NCI-H1105 treated with DMSO at 0.1 percent for 48 hours (cell line): ENCODE measurements around the gene IQGAP3.
"Not testable (repeated sequence)": the region's sequence is repeated elsewhere in the genome, so short reads cannot be mapped to it uniquely, and the experiment has no call there.

Source experiments
- DNase-seq: peaks from one replicate; lab custom pipeline; 2025; lab: John Stamatoyannopoulos, UW

Gene IQGAP3, protein sequence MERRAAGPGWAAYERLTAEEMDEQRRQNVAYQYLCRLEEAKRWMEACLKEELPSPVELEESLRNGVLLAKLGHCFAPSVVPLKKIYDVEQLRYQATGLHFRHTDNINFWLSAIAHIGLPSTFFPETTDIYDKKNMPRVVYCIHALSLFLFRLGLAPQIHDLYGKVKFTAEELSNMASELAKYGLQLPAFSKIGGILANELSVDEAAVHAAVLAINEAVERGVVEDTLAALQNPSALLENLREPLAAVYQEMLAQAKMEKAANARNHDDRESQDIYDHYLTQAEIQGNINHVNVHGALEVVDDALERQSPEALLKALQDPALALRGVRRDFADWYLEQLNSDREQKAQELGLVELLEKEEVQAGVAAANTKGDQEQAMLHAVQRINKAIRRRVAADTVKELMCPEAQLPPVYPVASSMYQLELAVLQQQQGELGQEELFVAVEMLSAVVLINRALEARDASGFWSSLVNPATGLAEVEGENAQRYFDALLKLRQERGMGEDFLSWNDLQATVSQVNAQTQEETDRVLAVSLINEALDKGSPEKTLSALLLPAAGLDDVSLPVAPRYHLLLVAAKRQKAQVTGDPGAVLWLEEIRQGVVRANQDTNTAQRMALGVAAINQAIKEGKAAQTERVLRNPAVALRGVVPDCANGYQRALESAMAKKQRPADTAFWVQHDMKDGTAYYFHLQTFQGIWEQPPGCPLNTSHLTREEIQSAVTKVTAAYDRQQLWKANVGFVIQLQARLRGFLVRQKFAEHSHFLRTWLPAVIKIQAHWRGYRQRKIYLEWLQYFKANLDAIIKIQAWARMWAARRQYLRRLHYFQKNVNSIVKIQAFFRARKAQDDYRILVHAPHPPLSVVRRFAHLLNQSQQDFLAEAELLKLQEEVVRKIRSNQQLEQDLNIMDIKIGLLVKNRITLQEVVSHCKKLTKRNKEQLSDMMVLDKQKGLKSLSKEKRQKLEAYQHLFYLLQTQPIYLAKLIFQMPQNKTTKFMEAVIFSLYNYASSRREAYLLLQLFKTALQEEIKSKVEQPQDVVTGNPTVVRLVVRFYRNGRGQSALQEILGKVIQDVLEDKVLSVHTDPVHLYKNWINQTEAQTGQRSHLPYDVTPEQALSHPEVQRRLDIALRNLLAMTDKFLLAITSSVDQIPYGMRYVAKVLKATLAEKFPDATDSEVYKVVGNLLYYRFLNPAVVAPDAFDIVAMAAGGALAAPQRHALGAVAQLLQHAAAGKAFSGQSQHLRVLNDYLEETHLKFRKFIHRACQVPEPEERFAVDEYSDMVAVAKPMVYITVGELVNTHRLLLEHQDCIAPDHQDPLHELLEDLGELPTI (N-terminal part only)

DNA sequence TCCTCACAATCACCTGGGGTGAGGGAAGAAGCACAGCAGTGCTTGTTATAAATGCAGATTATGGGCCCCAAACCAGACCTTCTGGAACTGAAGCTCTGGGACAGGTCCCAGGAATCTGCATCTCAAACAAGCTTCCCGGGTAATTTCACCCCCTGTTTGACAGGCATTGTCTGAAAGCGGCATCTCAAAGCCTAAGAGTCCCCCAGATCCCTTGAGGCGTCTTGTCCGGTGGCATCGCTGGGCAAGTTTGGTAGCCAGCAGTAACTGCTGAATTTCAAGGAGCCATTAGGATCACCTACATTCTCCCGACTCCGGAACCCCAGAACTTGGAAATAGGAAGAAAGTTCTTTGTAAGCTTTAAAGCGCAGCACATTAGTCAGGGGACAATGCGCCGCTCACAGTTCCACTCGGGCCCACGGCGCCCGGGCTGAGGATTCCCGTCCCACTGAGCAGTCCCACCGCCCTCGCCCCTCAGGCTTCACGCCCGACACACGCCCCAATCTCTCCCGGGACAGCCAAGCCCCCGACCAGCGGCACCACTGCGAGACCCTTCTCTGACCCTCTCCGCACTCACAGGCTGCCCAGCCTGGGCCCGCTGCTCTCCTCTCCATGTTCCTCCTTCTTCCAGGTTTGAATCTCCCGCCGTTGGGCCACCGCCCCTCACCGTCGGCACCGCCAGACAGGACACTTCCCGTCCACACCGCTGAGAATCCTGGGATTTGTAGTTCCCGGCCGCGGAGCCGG is at the start of gene IQGAP3:
Gene IQGAP3 (minus strand): TSS at position 647 of the 744 bp plus-strand sequence. CDS start 36 bp downstream, at position 611.
- peak; percentile 75 for DNase-seq

DNA sequence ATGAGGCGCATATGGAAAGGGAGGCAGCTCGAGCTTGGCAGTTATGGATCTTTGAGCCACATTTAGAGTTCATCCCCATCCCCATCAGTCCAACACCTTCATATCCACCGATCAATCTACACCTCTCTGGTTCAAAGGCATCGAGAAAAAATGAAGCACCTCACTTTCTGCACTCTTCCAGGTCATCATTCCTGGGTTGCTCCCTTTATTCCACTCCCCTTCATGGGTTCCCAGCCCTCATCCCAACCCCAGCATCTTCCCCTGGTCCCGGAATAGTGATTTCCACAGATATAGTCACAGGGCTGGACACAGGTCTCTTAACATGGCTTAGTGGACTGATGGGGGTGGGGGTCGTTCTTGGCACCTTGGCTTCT is 47.2 kb upstream of the IQGAP3 start:
- no peak for DNase-seq

DNA sequence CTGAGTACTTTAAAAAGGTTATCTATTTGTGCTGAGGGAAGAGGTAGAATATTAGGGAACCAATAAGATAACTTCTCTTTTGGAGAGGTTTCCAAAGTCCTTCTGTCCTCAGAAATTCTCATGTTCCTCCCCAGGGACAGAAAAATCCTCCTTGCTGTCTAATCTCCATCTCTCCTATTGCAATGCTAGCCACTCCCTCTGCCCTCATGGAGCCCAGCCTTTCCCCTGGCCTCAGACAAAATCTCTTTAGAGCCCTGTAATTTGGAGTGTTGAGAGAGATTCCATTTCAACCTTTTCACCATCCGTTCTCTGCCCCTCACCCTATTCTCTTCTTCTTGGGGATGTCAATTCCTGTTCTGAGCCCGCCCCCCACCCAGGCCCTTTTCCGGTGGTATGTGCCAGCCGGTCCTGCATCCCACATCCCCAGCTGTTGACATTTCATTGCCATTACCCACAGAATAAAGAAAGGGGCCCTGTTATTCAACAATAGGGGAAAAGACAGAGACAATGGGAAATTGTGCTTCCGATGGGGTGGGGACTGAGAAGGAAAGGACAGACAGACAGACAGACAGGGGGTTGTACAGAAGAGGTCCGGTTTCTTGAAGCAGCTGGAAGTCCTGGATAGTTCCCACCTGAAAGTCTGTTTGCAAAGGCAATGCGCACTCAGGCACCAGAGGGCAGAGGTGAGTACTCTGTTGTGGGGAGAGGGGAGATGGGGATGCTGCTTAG is 46.7 kb upstream of the IQGAP3 start, which contains the start of gene HAPLN2:
Gene HAPLN2 (plus strand): TSS at position 563 of the 729 bp plus-strand sequence. CDS start 4,076 bp downstream, outside the sequence.
- DNase-seq: peak; percentile 59

DNA sequence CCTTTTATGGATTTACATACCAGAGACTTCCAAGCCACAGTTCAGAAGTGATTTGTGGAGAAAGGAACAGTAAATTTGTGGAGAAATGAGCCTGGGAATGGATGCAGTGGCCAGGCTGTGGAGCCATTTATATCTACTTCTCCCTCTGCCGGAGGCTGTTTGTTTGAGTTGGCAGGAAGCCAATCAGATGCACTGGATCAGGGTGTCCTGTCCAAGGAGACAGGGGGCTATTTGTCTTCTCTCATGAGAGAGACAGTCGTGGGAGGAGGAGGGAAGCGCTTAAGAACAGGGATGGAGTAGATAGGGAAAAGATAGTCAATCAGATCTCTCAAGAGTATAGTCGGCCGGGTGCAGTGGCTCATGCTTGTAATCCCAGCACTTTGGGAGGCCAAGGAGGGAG is 44.1 kb upstream of the IQGAP3 start:
- peak; percentile 57 for DNase-seq

DNA sequence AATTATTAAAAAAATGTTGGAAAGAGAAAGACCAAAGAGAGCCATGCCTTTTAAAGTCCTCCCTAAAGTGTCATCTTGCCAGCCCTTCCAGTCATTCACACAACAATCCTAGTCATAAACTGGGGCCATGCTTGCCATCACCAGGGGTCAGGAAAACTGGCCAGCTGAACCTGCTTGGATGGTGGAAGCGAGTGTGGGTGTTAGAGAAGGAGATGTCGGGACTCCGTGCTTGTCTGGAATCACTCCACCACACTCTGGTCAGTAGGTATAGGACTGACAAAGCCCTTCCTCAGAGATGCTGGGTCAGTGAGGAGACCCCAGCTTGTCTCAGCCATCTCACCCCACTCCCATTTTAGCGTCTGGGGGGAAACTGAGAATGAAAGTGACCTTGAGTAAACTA is 43.6 kb upstream of the IQGAP3 start:
- no peak for DNase-seq

DNA sequence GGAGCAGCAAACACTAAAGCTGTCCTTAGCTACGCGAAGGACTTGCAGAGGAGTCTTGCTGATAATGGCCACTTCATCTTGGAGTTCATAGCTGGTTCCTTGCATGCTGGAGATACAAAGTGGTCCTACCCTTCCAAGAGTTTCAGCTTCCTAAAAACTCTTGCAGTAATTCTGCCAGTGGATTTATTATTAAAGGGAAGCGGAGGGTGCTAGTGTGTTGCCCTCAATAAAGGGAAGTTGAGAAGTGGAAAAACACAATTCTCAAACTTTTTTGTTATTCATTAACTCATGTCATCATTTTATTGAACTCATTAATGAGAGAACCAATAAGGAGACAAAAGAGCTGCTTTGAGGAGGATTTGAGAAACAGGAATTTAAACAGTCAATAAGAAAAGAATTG is 40.3 kb upstream of the IQGAP3 start:
- no peak for DNase-seq

DNA sequence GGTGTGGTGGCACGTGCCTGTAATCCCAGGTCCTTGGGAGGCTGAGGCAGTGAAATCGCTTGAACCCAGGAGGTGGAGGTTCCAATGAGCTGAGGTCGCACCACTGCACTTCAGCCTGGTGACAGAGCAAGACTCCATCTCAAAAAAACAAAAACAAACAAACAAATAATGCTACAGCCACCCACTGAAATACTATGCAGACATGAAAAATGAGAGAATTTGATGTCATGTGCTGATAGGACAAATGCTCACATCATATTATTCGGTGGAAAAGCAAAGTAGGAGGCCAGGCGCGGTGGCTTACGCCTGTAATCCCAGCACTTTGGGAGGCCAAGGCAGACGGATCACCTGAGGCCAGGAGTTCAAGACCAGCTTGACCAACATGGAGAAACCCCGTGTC is 37.7 kb upstream of the IQGAP3 start:
- DNase-seq: not testable (repeated sequence)

DNA sequence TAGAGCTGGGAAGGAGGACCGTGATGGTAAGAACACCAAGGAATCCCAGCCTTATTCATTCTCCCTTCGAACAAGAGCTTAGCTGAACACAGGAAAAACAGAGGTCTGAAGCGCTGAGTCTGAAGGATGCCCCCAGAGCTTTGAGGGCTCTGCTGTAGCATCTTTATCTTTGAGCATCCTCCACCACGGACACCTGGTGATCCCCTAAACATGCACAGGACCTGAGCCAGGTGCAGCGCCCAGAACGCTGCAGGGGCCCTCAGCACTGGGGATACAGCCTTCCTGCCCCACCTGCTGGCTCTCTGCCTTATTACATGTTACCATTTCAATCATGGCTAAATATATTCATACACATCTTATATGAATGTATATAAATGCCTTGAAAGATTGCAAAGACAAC is 36.6 kb upstream of the IQGAP3 start:
- peak; percentile 66 for DNase-seq

DNA sequence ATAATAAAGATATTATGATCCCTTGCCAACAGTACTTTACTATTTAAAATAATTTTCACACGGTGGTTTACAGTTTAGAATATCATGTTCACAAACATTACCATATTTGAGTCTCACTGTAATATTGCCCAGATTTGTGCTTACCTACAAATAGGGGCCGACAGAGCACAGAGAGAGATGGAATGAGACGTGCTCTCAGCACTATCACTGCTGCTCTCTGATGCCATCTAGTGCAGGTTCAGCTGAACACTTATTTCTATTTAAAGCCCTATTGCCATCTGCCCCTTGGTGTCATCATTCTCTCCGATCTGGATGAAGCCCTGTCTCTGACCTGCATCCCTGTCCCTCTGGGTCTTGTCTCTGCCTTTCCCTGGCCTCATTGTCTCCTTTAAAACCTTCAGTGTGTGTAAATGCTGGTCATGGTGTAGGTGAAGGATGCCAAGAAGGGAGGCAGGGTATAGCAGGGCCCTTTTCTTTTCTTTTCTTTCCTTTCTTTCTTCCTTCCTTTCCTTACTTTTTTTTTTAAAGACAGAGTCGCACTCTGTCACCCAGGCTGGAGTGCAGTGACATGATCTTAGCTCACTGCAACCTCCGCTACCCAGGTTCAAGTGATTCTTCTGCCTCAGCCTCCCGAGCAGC is 35.8 kb upstream of the IQGAP3 start:
- DNase-seq: peak; percentile 79

DNA sequence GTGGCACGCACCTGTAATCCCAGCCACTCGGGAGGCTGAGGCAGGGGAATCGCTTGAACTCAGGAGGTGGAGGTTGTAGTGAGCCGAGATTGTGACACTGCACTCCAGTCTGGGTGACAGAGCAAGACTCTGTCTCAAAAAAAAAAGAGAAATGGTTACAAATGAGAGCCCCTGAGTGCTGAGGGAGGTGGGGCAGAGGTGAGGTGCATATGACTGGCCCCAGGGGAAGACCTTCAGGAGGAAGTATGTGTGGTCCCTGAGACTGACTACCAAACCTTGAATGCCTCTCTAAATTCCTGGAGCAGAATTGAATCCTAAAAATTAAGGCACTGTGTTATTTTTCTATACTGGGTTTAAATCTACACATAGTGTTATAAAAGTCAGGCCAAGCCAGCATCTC is 35.0 kb upstream of the IQGAP3 start:
- not testable (repeated sequence) for DNase-seq

DNA sequence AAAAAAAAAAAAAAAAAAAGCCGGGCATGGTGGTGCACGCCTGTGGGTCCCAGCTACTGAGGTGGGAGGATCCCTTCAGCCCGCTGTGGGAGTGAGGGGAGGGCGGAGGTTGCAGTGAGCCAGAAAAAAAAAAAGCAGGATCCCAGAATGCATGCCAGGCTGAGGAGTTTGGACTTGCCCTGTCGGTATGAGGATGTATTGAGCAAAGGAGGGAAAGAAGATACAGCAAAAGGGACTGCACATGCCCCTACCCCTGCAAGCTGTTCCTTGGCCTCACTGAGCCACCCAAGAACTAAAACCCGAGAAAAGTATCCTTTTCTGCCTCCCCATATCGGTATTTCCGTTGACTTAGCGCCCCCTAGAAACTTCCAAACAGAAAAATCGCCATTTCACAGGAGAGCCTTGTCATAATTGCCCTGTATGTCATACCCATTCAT is 30.2 kb upstream of the IQGAP3 start:
- DNase-seq: no peak

DNA sequence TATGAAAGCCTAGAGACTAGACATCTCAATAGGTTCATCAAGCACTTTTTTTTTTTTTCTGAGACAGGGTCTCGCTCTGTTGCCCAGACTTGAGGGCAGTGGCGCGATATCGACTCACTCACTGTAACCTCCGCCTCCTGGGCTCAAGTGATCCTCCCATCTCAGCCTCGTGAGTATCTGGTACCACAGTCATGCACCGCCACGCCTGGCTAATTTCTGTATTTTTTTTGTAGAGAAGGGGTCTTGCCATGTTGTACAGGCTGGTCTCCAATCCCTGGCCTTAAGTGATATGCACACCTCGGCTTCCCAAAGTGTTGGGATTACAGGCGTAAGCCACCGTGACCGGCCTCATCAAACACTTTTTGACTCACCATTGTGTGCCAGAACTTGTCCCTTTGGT is 29.5 kb upstream of the IQGAP3 start:
- DNase-seq: no peak

DNA sequence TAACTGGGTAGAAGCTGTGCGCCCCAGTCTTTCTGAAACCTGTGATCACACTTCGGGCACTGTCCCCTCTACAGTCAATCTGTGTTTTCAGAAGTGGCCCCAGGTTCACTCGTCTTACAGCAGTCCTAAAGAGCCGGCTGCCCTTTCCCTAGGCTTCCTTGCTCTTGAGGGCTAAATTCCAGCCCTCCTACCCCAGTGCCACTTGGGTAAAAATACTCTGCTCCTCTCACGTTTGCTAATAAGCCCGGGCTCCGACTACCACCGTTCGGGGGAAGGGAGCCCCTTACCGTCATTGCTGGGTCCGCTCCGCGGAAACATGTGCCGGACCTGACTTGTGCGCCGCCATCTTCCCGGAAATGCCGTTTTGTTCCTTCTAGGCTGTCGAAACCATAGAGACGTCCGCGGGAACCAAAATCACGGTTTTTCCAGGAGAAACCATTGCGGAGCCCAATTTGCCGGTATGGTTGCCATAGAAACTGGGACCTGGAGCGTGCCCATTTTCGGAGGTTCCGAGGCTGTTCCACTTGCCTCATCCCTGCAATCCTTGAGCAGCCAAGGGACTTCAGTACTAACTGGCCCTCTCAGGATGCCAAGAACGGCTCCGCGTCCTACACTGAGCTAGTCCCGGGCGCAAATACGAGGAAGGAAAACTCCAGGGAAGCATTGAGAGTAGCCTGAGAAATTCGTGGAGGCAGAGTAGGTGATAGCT is 28.9 kb upstream of the IQGAP3 start, which contains the start of gene GPATCH4:
Gene GPATCH4 (minus strand): TSS at position 358 of the 709 bp plus-strand sequence.
- peak; percentile 86 for DNase-seq

DNA sequence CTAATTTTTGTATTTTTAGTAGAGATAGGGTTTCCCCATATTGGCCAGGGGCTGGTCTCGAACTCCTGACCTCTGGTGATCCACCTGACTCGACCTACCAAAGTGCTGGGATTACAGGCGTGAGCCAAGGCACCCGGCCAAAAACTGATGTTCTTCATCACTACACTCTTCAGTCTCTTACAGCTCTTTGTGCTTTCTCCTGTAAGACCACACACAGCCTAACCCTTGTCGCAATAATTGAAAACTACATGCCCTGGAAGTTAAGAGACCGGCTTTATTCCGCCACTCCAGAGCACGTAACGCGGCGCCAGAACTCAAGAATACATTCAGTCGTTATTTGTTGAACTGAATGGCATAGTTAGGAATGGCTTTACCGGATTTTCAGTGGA is 28.4 kb upstream of the IQGAP3 start:
- no peak for DNase-seq

DNA sequence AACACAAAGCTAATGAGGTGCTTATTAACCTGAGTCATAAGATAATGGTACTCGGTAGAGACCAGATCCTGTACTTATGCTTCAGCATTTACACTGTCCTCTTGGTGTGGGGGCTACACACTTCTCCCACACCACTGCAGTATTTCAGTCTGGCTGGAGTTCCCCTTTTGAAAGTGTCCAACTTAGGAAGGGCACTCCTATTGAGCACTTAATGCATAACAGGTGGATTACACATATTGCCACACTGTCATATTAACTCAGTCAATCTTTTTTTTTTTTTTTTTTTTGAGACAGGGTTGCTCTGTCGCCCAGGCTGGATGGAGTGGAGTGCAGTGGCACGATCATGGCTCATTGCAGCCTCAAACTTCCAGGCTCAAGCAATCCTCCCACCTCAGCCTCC is 27.4 kb upstream of the IQGAP3 start:
- peak; percentile 8 for DNase-seq

DNA sequence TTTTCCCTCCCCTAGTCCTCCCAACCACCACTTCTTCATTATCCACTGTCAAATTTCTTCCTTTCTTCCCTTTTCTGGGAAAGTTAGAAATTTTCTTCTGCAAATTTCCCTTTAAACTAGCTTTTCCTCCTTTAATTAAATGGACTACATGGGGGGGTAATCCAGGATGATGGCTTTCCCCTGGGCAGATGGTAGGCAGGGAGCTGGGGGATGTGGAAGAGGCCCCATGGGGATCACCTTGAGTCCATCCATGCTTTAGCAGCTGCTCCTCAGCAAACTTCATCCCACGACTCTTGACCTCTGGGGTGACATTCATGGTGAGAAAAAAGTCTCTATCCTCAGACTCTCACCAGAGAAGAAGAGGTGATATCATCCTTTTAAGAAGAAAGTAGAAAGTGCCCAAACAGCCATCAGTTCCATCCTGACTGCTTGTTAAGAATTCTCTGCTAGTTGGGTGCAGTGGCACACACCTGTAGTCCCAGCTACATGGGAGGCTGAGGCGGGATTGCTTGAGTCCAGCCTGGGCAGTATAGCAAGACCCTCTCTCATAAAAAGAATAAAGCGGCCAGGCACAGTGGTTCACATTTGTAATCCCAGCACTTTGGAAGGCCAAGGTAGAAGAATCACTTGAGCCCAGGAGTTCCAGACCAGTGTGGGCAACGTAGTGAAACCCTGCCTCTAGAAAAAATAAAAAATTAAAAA is 26.5 kb upstream of the IQGAP3 start:
- DNase-seq: no peak

DNA sequence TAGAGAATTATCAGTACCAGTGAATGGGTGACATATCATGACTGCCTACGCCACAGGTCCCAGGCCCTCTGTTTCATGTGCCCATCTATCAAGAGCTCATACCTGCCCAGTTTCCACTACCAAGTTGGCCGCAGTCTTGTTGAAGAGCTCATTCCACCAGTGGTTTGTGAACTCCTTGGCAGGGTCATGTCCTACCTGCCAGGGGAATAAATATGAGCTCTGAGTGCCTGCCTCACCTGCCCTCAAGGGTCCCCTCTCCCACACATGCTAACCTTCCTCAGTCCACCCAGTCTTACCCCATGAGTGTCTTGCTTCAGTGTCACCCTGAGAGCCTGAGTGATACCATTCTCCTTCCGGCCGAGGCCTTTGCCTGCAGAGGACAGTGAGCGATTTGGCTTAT is 25.8 kb upstream of the IQGAP3 start:
- DNase-seq: no peak

DNA sequence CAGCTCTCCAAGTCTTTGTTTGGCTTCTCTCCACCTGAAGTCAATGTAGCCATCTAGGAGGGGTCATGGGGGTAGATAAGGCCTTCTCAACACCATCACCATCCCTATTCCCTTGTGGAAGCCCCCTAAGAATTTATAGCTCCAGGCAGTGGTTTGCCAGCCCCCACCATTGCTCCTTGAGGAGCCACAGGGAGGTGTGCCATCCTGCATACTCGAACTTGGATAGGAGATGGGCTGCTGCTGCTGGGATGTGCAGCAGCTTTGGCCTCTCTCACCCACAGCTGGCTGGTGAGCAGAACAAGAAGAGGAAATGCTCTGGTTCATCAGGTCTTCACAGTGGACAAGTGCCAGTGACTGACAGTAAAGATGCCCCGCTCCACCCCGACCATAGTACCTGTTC is 24.1 kb upstream of the IQGAP3 start:
- no peak for DNase-seq

DNA sequence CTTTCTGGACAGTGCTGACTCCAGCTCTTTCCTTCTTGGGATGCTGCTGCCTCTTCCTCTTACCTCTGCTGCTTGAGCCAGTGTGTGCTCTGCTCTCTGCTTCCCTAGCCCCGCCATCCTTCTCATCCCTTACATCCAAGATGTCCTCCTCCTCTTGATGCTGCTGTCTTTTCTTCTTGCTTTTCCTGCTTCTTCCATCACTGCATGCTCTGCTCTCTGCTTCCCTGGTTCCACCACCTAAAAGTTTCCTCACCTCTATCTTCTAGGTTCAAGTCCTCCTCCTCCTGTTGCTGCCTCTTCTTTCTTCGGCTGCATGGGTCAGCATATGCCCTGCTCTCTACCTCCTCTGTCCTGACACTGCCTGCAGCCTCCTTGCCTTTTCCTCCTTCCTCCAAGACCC is 22.7 kb upstream of the IQGAP3 start:
- DNase-seq: no peak
